ENCODE data around the gene FGD2. TPM values are rescaled to one million over a fixed set of nuclear protein-coding genes. Genes with fewer than 3 reads are reported as not detected.

The FGD2 gene
- total and polyA plus RNA-seq, 2 of the 8 experiments (the other 6 are each of a cell fraction or from before 2014, with no cell fraction given), result 0.12 to 0.32 TPM

DNA sequence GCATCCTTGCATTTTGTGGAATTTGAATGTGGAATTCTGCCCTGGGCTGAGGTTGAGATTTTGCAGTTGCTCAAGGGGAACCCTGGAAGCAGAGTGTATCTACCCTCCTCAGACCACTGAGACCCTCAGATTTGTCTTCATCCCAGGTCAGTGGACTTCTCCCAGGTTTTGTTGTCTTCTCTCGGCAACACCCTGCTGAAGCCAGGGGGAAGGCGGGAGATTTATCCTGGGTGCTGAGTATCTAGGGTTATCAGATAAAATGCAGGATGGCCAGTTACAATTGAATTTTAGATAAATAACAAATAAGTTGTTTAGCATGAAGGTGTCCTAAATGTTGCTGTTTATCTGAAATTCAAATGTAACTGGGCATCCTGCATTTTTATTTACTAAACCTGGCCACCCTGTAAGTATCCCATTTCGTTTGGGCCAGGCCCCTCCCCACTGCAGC lies 43.0 kb downstream of the FGD2 start:
- Histone ChIP-seq H2BK20ac (ENCODE audit: low read length) (no peak overlapping the region), H3K4me2 (ENCODE audit: insufficient read depth in 1 of 2, low read depth in 2 of 2, low read length in 2 of 2) (no peak overlapping the region), H4K91ac (replicated peaks; ENCODE audit: insufficient read length, low read length) (no peak overlapping the region), H3K4me1 (replicated peaks in 1 of 4; ENCODE audit: control insufficient read depth in 3 of 4, insufficient read depth in 4 of 4, low read length in 3 of 4) (peaks cover 0 to 7% (median 5%) of the 10 kb centered on the region in 4 experiments; a peak in 5 of 7 replicates), H3K4me3 (ENCODE audit: extremely low read depth in 1 of 4, insufficient read depth in 2 of 4, low read depth in 3 of 4, low read length in 4 of 4) (no peak overlapping the region), H3K23ac (ENCODE audit: insufficient read length) (no peak overlapping the region), H3K27ac (ENCODE audit: low read depth, low read length) (no peak overlapping the region), H4K20me1 (replicated peaks in 1 of 2; ENCODE audit: control insufficient read depth in 1 of 2, insufficient read depth in 2 of 2, low read length in 2 of 2) (no peaks in the 10 kb centered on the region), H3K4ac (replicated peaks; ENCODE audit: insufficient read length, low read depth, low read length) (no peak overlapping the region), H4K5ac (ENCODE audit: insufficient read length, low read depth, low read length) (no peak overlapping the region), H2BK5ac (ENCODE audit: low read depth, low read length) (no peak overlapping the region), H3K23me2 (ENCODE audit: low read depth, low read length) (no peaks in the 10 kb centered on the region), H4K8ac (ENCODE audit: extremely low read depth, insufficient read depth, low read length) (no peak overlapping the region), H3K9ac (replicated peaks in 1 of 4; ENCODE audit: extremely low read depth in 1 of 4, low read depth in 3 of 4, low read length in 3 of 4) (no peak overlapping the region), H2AFZ (ENCODE audit: low read length) (no peak overlapping the region), H3K14ac (ENCODE audit: insufficient read length) (no peak overlapping the region), H3K79me2 (ENCODE audit: control insufficient read depth in 1 of 2, insufficient read depth in 2 of 2, low read length in 2 of 2) (no peaks in the 10 kb centered on the region), H3K36me3 (ENCODE audit: control insufficient read depth in 2 of 4, insufficient read depth in 4 of 4, low read length in 3 of 4) (no peaks in the 10 kb centered on the region), H3K9me3 (ENCODE audit: insufficient read depth in 2 of 2, low read depth in 1 of 2, low read length in 1 of 2) (no peaks in the 10 kb centered on the region; a peak in 1 of 4 replicates), H3K18ac (ENCODE audit: extremely low read depth, low read length) (no peak overlapping the region), H2BK12ac (ENCODE audit: low read depth, low read length) (no peak overlapping the region), H3K27me3 (replicated peaks in 1 of 4; ENCODE audit: control insufficient read depth in 3 of 4, extremely low read depth in 1 of 4, insufficient read depth in 3 of 4, low read length in 3 of 4) (no peaks in the 10 kb centered on the region), H3K56ac (replicated peaks; ENCODE audit: insufficient read length, low read depth, low read length) (no peak overlapping the region), H2AK5ac (ENCODE audit: low read depth, low read length) (no peak overlapping the region), H2BK120ac (replicated peaks; ENCODE audit: low read depth, low read length) (no peak overlapping the region), H2BK15ac (ENCODE audit: low read length) (no peak overlapping the region), H3K79me1 (ENCODE audit: low read depth, low read length) (no peaks in the 10 kb centered on the region)
- TF ChIP-seq MAFK (IDR thresholded peaks at IDR 0.05; ENCODE audit: low read depth, low read length) (no peak), TEAD4 (IDR thresholded peaks at IDR 0.05; ENCODE audit: low read depth, low read length) (no peak), PHF8 (conservative IDR thresholded peaks at IDR 0.05; ENCODE audit: low read depth, low read length) (no peak), CHD2 (IDR thresholded peaks at IDR 0.05; ENCODE audit: low read length) (no peak), SAP30 (IDR thresholded peaks at IDR 0.05; ENCODE audit: insufficient read depth, insufficient replicate concordance, low read length) (no peak), CTBP2 (IDR thresholded peaks at IDR 0.05; ENCODE audit: borderline replicate concordance, insufficient read depth, insufficient read length, low read length) (no peak)
- FAIRE-seq (no peak), DNase-seq (ENCODE audit: low read depth in 1 of 2, low spot score in 2 of 2) (no peak)
- POLR2A ChIA-PET (ENCODE audit: partially characterized antibody), result interaction anchor here (1.0 to 1.1 kb wide), 2 partner anchors 54 to 162 kb away, joined by 3 to 4 read pairs; no protein-coding TSS in a partner anchor
- 74% methylated on average over 3 of the region's 3 CpGs; no CpG with 5 or more reads in 1 of the 2 experiments for WGBS, 2 experiments (ENCODE audit: extremely low coverage in 1 of 2, insufficient coverage in 1 of 2, insufficient read length in 1 of 2, insufficient replicate concordance in 2 of 2, low coverage in 1 of 2, low lambda C conversion rate in 2 of 2, missing lambda C conversion rate in 1 of 2)
- CTCF ChIA-PET (ENCODE audit: partially characterized antibody), result interaction anchor here (1.6 to 29.2 kb wide), 8 partner anchors 21 to 157 kb away, joined by 3 to 635 read pairs (median 24); no protein-coding TSS in a partner anchor

Data from H1 (cell line).